H9 (cell line): ENCODE results near the gene CACNA1G. TPM values are rescaled to one million over a fixed set of nuclear protein-coding genes. Genes with fewer than 3 reads are reported as not detected.

Experiments
- DNase-seq: peaks from one replicate; pipeline ENCODE4 v3.0.0-alpha.2; 2017
- H2AFZ ChIP-seq: one replicate; pipeline ENCODE4 v1.6.1; 2013; ENCODE audit warnings: mild to moderate bottlenecking, low read length, control low read depth, moderate library complexity
- H2AK5ac ChIP-seq: 2 replicates; pipeline ENCODE4 v1.6.1; 2013; ENCODE audit warnings: low read length, control low read depth, mixed read lengths; ENCODE audit not compliant: insufficient read length
- H2BK120ac ChIP-seq: one replicate; pipeline ENCODE4 v1.6.1; 2013; ENCODE audit warnings: low read depth, mild to moderate bottlenecking, low read length, control low read depth, inconsistent platforms; ENCODE audit not compliant: poor library complexity, severe bottlenecking
- H2BK12ac ChIP-seq: 2 replicates; pipeline ENCODE4 v1.6.1; 2013; ENCODE audit warnings: low read length, control low read depth, mixed read lengths, low read depth; ENCODE audit not compliant: insufficient read length
- H2BK15ac ChIP-seq: 2 replicates; pipeline ENCODE4 v1.6.1; 2013; ENCODE audit warnings: low read depth, low read length, control low read depth
- H2BK20ac ChIP-seq: one replicate; pipeline ENCODE4 v1.6.1; 2013; ENCODE audit warnings: low read depth, mild to moderate bottlenecking, low read length, control low read depth, inconsistent platforms; ENCODE audit not compliant: poor library complexity, severe bottlenecking
- H2BK5ac ChIP-seq: 2 replicates; pipeline ENCODE4 v1.6.1; 2013; ENCODE audit warnings: low read length, control low read depth, mixed read lengths; ENCODE audit not compliant: insufficient read length
- H3K14ac ChIP-seq: 2 replicates; pipeline ENCODE4 v1.6.1; 2013; ENCODE audit warnings: low read length, control low read depth; ENCODE audit not compliant: insufficient read depth
- H3K18ac ChIP-seq: 2 replicates; pipeline ENCODE4 v1.6.1; 2013; ENCODE audit warnings: low read depth, mild to moderate bottlenecking, mixed read lengths, low read length, control low read depth; ENCODE audit not compliant: insufficient read length
- H3K23ac ChIP-seq: 2 replicates; pipeline ENCODE4 v1.6.1; 2013; ENCODE audit warnings: low read length, control low read depth, mixed read lengths, low read depth; ENCODE audit not compliant: insufficient read length
- H3K23me2 ChIP-seq: 2 replicates; pipeline ENCODE4 v1.6.1; 2013; ENCODE audit warnings: low read depth, mild to moderate bottlenecking, mixed read lengths, low read length, control low read depth; ENCODE audit not compliant: insufficient read length, poor library complexity, severe bottlenecking
- H3K27ac ChIP-seq: 2 replicates; pipeline ENCODE4 v1.5.1; 2013; ENCODE audit warnings: low read length, control low read depth, mixed read lengths, low read depth; ENCODE audit not compliant: insufficient read length
- H3K27me3 ChIP-seq: 2 replicates; pipeline ENCODE4 v1.6.1; 2013; ENCODE audit warnings: low read length, control low read depth, inconsistent platforms; ENCODE audit not compliant: insufficient read depth
- H3K4ac ChIP-seq: 2 replicates; pipeline ENCODE4 v1.6.1; 2013; ENCODE audit warnings: low read depth, mild to moderate bottlenecking, control low read depth, inconsistent platforms, low read length, moderate library complexity
- H3K4me1 ChIP-seq: 2 replicates; pipeline ENCODE4 v1.6.1; 2013; ENCODE audit warnings: low read length, control low read depth, inconsistent platforms; ENCODE audit not compliant: insufficient read depth
- H3K4me2 ChIP-seq: 2 replicates; pipeline ENCODE4 v1.6.1; 2013; ENCODE audit warnings: low read length, control low read depth, mixed read lengths; ENCODE audit not compliant: insufficient read length, insufficient read depth
- H3K56ac ChIP-seq: 2 replicates; pipeline ENCODE4 v1.6.1; 2013; ENCODE audit warnings: low read depth, mild to moderate bottlenecking, mixed read lengths, low read length, control low read depth; ENCODE audit not compliant: insufficient read length
- H3K79me1 ChIP-seq: 2 replicates; pipeline ENCODE4 v1.6.1; 2013; ENCODE audit warnings: low read depth, mild to moderate bottlenecking, moderate library complexity, low read length, control low read depth, inconsistent platforms; ENCODE audit not compliant: insufficient read depth, poor library complexity, severe bottlenecking
- H3K79me2 ChIP-seq: 2 replicates; pipeline ENCODE4 v1.6.1; 2013; ENCODE audit warnings: low read length, control low read depth, inconsistent platforms; ENCODE audit not compliant: insufficient read depth
- H3K9ac ChIP-seq: 2 replicates; pipeline ENCODE4 v1.6.1; 2013; ENCODE audit warnings: low read length, control low read depth, mixed read lengths; ENCODE audit not compliant: insufficient read length; ENCODE audit errors: extremely low read depth
- H3K9me3 ChIP-seq: one replicate; pipeline ENCODE4 v1.6.1; 2013; ENCODE audit warnings: low read depth, low read length, inconsistent platforms; ENCODE audit not compliant: control insufficient read depth
- H3T11ph ChIP-seq: one replicate; pipeline ENCODE4 v1.6.1; 2013; ENCODE audit warnings: mild to moderate bottlenecking, low read length, control low read depth, inconsistent platforms
- H4K20me1 ChIP-seq: one replicate; pipeline ENCODE4 v1.6.1; 2013; ENCODE audit not compliant: control insufficient read depth, insufficient read length, insufficient read depth
- H4K5ac ChIP-seq: 2 replicates; pipeline ENCODE4 v1.6.1; 2013; ENCODE audit warnings: low read depth, mild to moderate bottlenecking, mixed read lengths, low read length, control low read depth; ENCODE audit not compliant: insufficient read length
- H4K8ac ChIP-seq: replicated peaks from 2 replicates; pipeline ENCODE4 v1.6.1; 2013; ENCODE audit warnings: low read length, control low read depth, mixed read lengths, low read depth; ENCODE audit not compliant: insufficient read length
- H4K91ac ChIP-seq: 2 replicates; pipeline ENCODE4 v1.6.1; 2013; ENCODE audit warnings: low read depth, mild to moderate bottlenecking, moderate library complexity, mixed read lengths, low read length, control low read depth; ENCODE audit not compliant: insufficient read length
- H3K27ac Mint-ChIP-seq, 3 experiments: 2 replicates in 2 of 3; 3 replicates in 1 of 3; pipeline ENCODE4 v1.8.0; 2020 to 2021; ENCODE audit warnings: mixed read lengths in 3 of 3, mild to moderate bottlenecking in 1 of 3, moderate library complexity in 1 of 3
- H3K27me3 Mint-ChIP-seq: 2 replicates; pipeline ENCODE4 v1.8.0; 2021; ENCODE audit warnings: low read depth, mild to moderate bottlenecking, moderate library complexity, mixed read lengths
- H3K36me3 Mint-ChIP-seq, 3 experiments: 2 replicates in 2 of 3; 3 replicates in 1 of 3; pipeline ENCODE4 v1.8.0; 2020 to 2021; ENCODE audit warnings: low read depth in 3 of 3, mixed read lengths in 3 of 3; ENCODE audit not compliant: insufficient read depth in 1 of 3
- H3K4me1 Mint-ChIP-seq, 2 experiments: 2 replicates each; pipeline ENCODE4 v1.8.0; 2020; ENCODE audit warnings: mixed read lengths in 2 of 2
- H3K4me3 Mint-ChIP-seq, 2 experiments: 2 replicates in 1 of 2; 3 replicates in 1 of 2; pipeline ENCODE4 v1.8.0; 2020 to 2021; ENCODE audit warnings: mild to moderate bottlenecking in 2 of 2, mixed read lengths in 2 of 2, moderate library complexity in 1 of 2
- H3K9me3 Mint-ChIP-seq, 2 experiments: 2 replicates in 1 of 2; 3 replicates in 1 of 2; pipeline ENCODE4 v1.8.0; 2020; ENCODE audit warnings: mild to moderate bottlenecking in 2 of 2, mixed read lengths in 2 of 2, moderate library complexity in 1 of 2
- WGBS: extraction: QIAGEN DNeasy Blood & Tissue Kit; methylation state at CpG from one replicate; pipeline ENCODE4 v1.1.7; 2013; ENCODE audit warnings: missing lambda C conversion rate, low lambda C conversion rate, mixed read lengths; ENCODE audit not compliant: insufficient read length; ENCODE audit errors: extremely low coverage; 5-methylcytosine and 5-hydroxymethylcytosine counted together
- total RNA-seq: library from RNA; stranded (reverse); gene quantifications from 2 replicates; pipeline ENCODE4 v1.2.1, GENCODE V29; 2021
- TF ChIP-seq, protein P1 (sequence below): fragments of 200-600 bp; sonication (generic); conservative IDR thresholded peaks from 3 replicates; pipeline ENCODE4 v1.8.0; 2021; ENCODE audit warnings: antibody characterized with exemption, mild to moderate bottlenecking

Gene CACNA1G
- total RNA-seq, 1 experiment from 2014 or later, result 1.5 TPM

DNA sequence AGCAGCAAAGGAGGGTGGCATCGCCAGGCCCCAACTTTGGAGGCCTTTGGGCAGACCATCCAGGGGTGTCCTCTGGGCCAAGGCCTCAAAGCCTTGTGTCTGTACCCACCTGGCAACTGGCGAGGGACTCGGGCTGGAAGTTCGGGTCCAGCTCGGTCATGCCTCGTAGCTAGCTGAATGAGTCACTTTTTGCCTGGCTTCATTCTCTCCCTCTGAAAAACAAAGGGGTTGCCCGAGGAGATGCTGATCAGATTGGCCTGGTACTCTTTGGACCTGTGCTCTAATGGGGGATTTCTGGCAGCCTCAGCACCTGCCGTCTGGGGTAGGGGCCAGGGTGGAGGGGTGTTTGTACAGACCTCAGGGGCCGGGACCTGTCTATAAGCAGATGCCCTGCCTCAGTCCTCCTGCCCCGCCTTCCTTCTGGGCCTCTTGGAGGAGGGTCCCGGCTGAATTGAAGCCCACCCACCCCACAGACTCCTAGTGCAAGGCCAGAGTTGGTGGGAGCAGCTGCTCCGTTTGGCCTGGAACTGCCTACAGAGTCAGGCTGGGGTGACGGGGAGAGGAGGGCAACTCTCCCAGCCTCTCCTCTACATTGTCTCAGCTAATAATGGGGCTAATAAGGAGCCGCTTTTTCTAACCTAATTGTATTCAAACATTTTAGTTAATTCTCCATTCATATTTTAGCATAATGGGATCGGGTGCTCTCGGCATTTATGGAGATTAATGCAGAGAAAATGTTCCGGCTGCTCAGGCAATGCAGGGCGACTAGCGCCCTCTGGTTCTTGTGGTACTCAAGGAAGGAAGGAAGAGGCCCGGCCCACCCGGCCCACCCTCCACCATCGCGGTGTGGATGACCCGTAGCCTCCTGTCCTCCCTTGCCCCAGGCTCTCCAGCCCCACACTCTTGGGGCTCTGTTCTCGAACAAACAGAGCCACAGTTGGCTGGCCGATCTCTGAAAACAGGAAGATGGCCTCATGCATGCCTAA is 52.8 kb downstream of the CACNA1G start:
- peaks cover 4 to 25% of the 10 kb centered on the region in 2 experiments; a peak in 3 of 4 replicates for H3K4me1 Mint-ChIP-seq
- no peak overlapping the region for H3T11ph ChIP-seq
- H2BK15ac ChIP-seq, result no peak overlapping the region
- no peaks in the 10 kb centered on the region for H4K20me1 ChIP-seq
- H3K4me1 ChIP-seq, result no peaks in the 10 kb centered on the region
- WGBS, result no CpG with 5 or more reads among the region's 26 CpGs
- no peak overlapping the region for H3K18ac ChIP-seq
- no peak overlapping the region for H4K91ac ChIP-seq
- H3K79me1 ChIP-seq, result no peaks in the 10 kb centered on the region
- no peak overlapping the region for H4K8ac ChIP-seq
- H3K56ac ChIP-seq, result no peak overlapping the region
- H2BK120ac ChIP-seq, result no peak overlapping the region
- H3K36me3 Mint-ChIP-seq, result no peaks in the 10 kb centered on the region; a peak in 1 of 7 replicates
- H3K27me3 Mint-ChIP-seq, result peaks cover 2% of the 10 kb centered on the region
- no peaks in the 10 kb centered on the region for H3K9me3 Mint-ChIP-seq
- no peak overlapping the region for H2BK12ac ChIP-seq
- H3K27ac ChIP-seq, result no peak overlapping the region
- H3K23me2 ChIP-seq, result no peaks in the 10 kb centered on the region
- H3K14ac ChIP-seq, result no peak overlapping the region
- H3K9me3 ChIP-seq, result no peaks in the 10 kb centered on the region
- H3K4me3 Mint-ChIP-seq, result no peak overlapping the region
- H4K5ac ChIP-seq, result no peak overlapping the region
- H2BK20ac ChIP-seq, result no peak overlapping the region
- H3K23ac ChIP-seq, result no peak overlapping the region
- no peak overlapping the region for H3K27ac Mint-ChIP-seq
- no peak overlapping the region for H2BK5ac ChIP-seq
- no peaks in the 10 kb centered on the region for H3K27me3 ChIP-seq
- H3K9ac ChIP-seq, result no peak overlapping the region
- no peak overlapping the region for H2AFZ ChIP-seq
- DNase-seq, result no peak
- no peak overlapping the region for H3K4ac ChIP-seq
- no peaks in the 10 kb centered on the region for H3K79me2 ChIP-seq
- H2AK5ac ChIP-seq, result no peak overlapping the region
- H3K4me2 ChIP-seq, result no peak overlapping the region
- TF ChIP-seq, protein P1, sequence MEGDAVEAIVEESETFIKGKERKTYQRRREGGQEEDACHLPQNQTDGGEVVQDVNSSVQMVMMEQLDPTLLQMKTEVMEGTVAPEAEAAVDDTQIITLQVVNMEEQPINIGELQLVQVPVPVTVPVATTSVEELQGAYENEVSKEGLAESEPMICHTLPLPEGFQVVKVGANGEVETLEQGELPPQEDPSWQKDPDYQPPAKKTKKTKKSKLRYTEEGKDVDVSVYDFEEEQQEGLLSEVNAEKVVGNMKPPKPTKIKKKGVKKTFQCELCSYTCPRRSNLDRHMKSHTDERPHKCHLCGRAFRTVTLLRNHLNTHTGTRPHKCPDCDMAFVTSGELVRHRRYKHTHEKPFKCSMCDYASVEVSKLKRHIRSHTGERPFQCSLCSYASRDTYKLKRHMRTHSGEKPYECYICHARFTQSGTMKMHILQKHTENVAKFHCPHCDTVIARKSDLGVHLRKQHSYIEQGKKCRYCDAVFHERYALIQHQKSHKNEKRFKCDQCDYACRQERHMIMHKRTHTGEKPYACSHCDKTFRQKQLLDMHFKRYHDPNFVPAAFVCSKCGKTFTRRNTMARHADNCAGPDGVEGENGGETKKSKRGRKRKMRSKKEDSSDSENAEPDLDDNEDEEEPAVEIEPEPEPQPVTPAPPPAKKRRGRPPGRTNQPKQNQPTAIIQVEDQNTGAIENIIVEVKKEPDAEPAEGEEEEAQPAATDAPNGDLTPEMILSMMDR, result peak; percentile 55; the same call in 2 of the 3 replicates
